GM21515 (cell line): Measurements from ENCODE around the gene DNAH9.

Source experiments
- ATAC-seq: cut with Tn5 transposase; IDR thresholded peaks from one replicate; pipeline ENCODE4 v1.9.1; 2021; ENCODE audit not compliant: unreplicated experiment

DNAH9 gene

GRCh38 chr17:11598274-11599221 lies at the start of gene DNAH9:
DNAH9 (plus strand) TSS chr17:11598470; CDS start chr17:11598499, 29 bp downstream.
- no peak for ATAC-seq

GRCh38 chr17:11550431-11550830 lies 47.8 kb upstream of the DNAH9 start:
- ATAC-seq = no peak

- ATAC-seq = no peak
These were observed 46.8 kb upstream of the DNAH9 start for GRCh38 chr17:11551442-11551841.

GRCh38 chr17:11553135-11553534 lies 45.1 kb upstream of the DNAH9 start:
- no peak for ATAC-seq

- no peak for ATAC-seq
These were observed 44.2 kb upstream of the DNAH9 start for GRCh38 chr17:11554042-11554441.

- ATAC-seq = no peak
These were observed 43.7 kb upstream of the DNAH9 start for GRCh38 chr17:11554542-11554941.

GRCh38 chr17:11555530-11555929 lies 42.7 kb upstream of the DNAH9 start:
- ATAC-seq = no peak

GRCh38 chr17:11557727-11558452 lies 40.4 kb upstream of the DNAH9 start:
- no peak for ATAC-seq

- ATAC-seq = no peak
These were observed 39.5 kb upstream of the DNAH9 start for GRCh38 chr17:11558681-11559234.

- no peak for ATAC-seq
These were observed 38.7 kb upstream of the DNAH9 start for GRCh38 chr17:11559601-11560000.

GRCh38 chr17:11561281-11561680 lies 37.0 kb upstream of the DNAH9 start:
- ATAC-seq = no peak

- ATAC-seq = no peak
These were observed 36.6 kb upstream of the DNAH9 start for GRCh38 chr17:11561702-11562101.

GRCh38 chr17:11564589-11565380 lies 33.5 kb upstream of the DNAH9 start:
- ATAC-seq = no peak

GRCh38 chr17:11565591-11565990 lies 32.7 kb upstream of the DNAH9 start:
- no peak for ATAC-seq

GRCh38 chr17:11578998-11579397 lies 19.3 kb upstream of the DNAH9 start:
- no peak for ATAC-seq

- no peak for ATAC-seq
These were observed 17.6 kb upstream of the DNAH9 start for GRCh38 chr17:11580677-11581076.

GRCh38 chr17:11582217-11582616 lies 16.1 kb upstream of the DNAH9 start:
- ATAC-seq = no peak

GRCh38 chr17:11583306-11583992 lies 14.8 kb upstream of the DNAH9 start:
- ATAC-seq = no peak

- no peak for ATAC-seq
These were observed 8.6 kb upstream of the DNAH9 start for GRCh38 chr17:11589716-11590115.

- no peak for ATAC-seq
These were observed 3.4 kb downstream of the DNAH9 start for GRCh38 chr17:11601661-11602060.
